IgD-negative memory B cell (primary cell): ENCODE results near the gene RPRD1B. TPM values are rescaled to one million over a fixed set of nuclear protein-coding genes. Genes with fewer than 3 reads are reported as not detected.
A peak's percentile ranks its signal among the peaks of the same experiment; 100 is the strongest.

Source experiments
- H3K27ac Mint-ChIP-seq, 3 donors: one replicate each; pipeline ENCODE4 v1.8.0; 2020 to 2022; ENCODE audit warnings: mild to moderate bottlenecking in 3 of 3, mixed read lengths in 3 of 3, moderate library complexity in 1 of 3
- H3K27me3 Mint-ChIP-seq: one replicate; pipeline ENCODE4 v1.8.0; 2021; ENCODE audit warnings: mixed read lengths
- H3K36me3 Mint-ChIP-seq: one replicate; pipeline ENCODE4 v1.8.0; 2020; ENCODE audit warnings: mild to moderate bottlenecking, mixed read lengths
- H3K4me1 Mint-ChIP-seq, 3 donors: one replicate each; pipeline ENCODE4 v1.8.0; 2020 to 2022; ENCODE audit warnings: mixed read lengths in 3 of 3, mild to moderate bottlenecking in 1 of 3
- H3K4me3 Mint-ChIP-seq, 4 donors: one replicate each; pipeline ENCODE4 v1.8.0; 2020 to 2022; ENCODE audit warnings: mild to moderate bottlenecking in 4 of 4, mixed read lengths in 4 of 4, moderate library complexity in 3 of 4
- H3K9me3 Mint-ChIP-seq, 3 donors: one replicate each; pipeline ENCODE4 v1.8.0; 2020 to 2021; ENCODE audit warnings: mixed read lengths in 3 of 3, mild to moderate bottlenecking in 1 of 3
- polyA plus RNA-seq: library from polyadenylated mRNA; unstranded; fragments of 300-500 nt; fragmentation: Illumina TruSeq; gene quantifications from one replicate; pipeline ENCODE4 v1.2.3, GENCODE V29; 2021

Gene RPRD1B
- polyA plus RNA-seq, 1 donor from 2014 or later: 4.0 TPM

DNA sequence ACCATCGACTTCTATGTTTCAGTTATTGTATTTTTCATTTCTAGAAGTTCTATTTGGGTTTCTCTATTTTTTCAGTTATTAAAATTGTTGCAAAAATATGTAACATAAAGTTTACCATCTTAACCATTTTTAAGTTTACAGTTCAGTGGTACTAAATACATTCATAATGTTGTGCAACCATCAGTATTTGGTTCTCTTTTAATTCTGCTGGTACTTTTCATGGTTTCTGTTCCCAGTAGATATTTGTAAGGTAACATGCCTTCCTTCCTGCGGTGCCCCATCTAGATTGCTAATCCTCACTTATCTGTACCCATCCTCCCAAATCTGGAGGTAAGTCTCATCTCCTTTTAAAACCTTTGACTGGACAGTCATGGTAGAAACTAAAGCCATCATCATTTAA is 83.7 kb downstream of the RPRD1B start:
- Mint-ChIP-seq H3K27ac (no peak overlapping the region), H3K4me3 (no peak overlapping the region), H3K9me3 (no peaks in the 10 kb centered on the region), H3K36me3 (no peaks in the 10 kb centered on the region), H3K4me1 (peaks cover 3 to 18% (median 12%) of the 10 kb centered on the region in 3 donors), H3K27me3 (no peaks in the 10 kb centered on the region)

DNA sequence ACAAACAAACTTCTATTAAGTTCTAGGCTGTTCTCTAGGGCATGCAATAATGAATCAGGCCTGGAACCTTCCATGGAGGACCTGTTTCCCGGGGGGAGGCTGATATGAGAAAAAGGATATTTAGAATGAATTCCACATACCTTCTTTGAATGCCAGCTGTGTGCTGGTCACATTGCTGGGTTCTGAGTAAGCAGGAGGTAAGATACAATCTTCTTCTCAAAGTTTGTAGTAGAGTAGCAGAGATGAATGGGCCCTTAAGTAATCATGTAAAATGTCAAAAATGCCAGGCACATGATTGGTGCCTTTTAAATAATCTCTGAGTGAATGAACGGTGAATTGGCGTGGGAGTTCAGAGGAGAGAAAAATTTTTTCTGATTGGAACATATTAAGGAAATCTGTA is 84.1 kb downstream of the RPRD1B start:
- no peak overlapping the region for H3K4me3 Mint-ChIP-seq
- no peaks in the 10 kb centered on the region for H3K9me3 Mint-ChIP-seq
- no peaks in the 10 kb centered on the region for H3K36me3 Mint-ChIP-seq
- no peaks in the 10 kb centered on the region for H3K27me3 Mint-ChIP-seq
- H3K4me1 Mint-ChIP-seq: peaks cover 3 to 18% (median 13%) of the 10 kb centered on the region in 3 donors
- no peak overlapping the region for H3K27ac Mint-ChIP-seq

DNA sequence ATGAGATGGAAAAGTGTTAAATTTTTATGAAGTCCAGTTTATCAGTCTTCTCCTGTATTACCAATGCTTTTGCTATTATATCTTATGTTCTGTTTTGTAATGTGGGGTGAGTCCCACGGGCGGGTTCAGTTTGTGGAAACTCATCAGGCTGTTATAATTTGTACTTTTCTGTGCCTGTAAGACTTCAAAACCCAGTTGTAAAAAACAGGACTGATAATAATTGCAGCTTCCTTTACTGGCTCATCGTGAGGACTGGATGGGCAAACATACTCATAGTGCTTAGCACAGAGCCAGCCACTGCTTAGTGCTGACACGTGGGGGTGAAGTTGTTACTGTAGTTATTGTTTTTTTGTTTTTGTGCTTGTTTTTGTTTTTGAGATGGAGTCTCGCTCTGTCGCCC is 85.9 kb downstream of the RPRD1B start:
- H3K27me3 Mint-ChIP-seq: no peaks in the 10 kb centered on the region
- H3K36me3 Mint-ChIP-seq: no peaks in the 10 kb centered on the region
- H3K9me3 Mint-ChIP-seq: no peaks in the 10 kb centered on the region
- no peak overlapping the region for H3K27ac Mint-ChIP-seq
- H3K4me1 Mint-ChIP-seq: peaks cover 3 to 14% (median 12%) of the 10 kb centered on the region in 3 donors
- no peak overlapping the region for H3K4me3 Mint-ChIP-seq

GRCh38 chr20:38120625-38120988 is 87.1 kb downstream of the RPRD1B start:
- no peaks in the 10 kb centered on the region for H3K27me3 Mint-ChIP-seq
- H3K27ac Mint-ChIP-seq: no peak overlapping the region
- no peaks in the 10 kb centered on the region for H3K36me3 Mint-ChIP-seq
- H3K4me1 Mint-ChIP-seq: peaks cover 0 to 12% (median 11%) of the 10 kb centered on the region in 3 donors
- H3K9me3 Mint-ChIP-seq: no peaks in the 10 kb centered on the region
- no peak overlapping the region for H3K4me3 Mint-ChIP-seq

DNA sequence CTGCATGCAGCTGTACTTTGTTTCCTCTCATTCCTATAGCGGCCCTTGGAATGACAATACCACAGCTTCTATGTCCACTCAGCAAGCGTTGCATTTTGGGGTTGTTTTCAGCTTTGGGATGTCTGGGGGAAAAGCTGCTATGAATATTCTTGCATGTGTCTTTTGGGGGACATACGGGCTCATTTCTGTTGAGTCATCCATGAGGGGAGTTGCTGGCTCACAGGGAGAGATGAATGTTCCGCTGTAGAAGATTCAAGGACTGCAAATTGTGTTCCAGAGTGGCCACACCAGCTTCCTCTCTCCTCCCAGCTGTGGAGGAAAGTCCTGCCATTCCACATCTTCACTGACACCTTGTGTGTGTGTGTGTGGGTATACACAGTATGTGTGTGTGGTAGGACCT is 88.2 kb downstream of the RPRD1B start:
- H3K4me3 Mint-ChIP-seq: no peak overlapping the region
- peaks cover 0 to 7% (median 6%) of the 10 kb centered on the region in 3 donors for H3K4me1 Mint-ChIP-seq
- H3K9me3 Mint-ChIP-seq: no peaks in the 10 kb centered on the region
- H3K36me3 Mint-ChIP-seq: no peaks in the 10 kb centered on the region
- no peaks in the 10 kb centered on the region for H3K27me3 Mint-ChIP-seq
- no peak overlapping the region for H3K27ac Mint-ChIP-seq

- Mint-ChIP-seq H3K27ac (no peak overlapping the region), H3K4me1 (peaks cover 0 to 2% (median 0%) of the 10 kb centered on the region in 3 donors), H3K27me3 (no peaks in the 10 kb centered on the region), H3K9me3 (no peaks in the 10 kb centered on the region), H3K4me3 (no peak overlapping the region), H3K36me3 (no peaks in the 10 kb centered on the region)
These were observed 89.6 kb downstream of the RPRD1B start for GRCh38 chr20:38123021-38123587.

DNA sequence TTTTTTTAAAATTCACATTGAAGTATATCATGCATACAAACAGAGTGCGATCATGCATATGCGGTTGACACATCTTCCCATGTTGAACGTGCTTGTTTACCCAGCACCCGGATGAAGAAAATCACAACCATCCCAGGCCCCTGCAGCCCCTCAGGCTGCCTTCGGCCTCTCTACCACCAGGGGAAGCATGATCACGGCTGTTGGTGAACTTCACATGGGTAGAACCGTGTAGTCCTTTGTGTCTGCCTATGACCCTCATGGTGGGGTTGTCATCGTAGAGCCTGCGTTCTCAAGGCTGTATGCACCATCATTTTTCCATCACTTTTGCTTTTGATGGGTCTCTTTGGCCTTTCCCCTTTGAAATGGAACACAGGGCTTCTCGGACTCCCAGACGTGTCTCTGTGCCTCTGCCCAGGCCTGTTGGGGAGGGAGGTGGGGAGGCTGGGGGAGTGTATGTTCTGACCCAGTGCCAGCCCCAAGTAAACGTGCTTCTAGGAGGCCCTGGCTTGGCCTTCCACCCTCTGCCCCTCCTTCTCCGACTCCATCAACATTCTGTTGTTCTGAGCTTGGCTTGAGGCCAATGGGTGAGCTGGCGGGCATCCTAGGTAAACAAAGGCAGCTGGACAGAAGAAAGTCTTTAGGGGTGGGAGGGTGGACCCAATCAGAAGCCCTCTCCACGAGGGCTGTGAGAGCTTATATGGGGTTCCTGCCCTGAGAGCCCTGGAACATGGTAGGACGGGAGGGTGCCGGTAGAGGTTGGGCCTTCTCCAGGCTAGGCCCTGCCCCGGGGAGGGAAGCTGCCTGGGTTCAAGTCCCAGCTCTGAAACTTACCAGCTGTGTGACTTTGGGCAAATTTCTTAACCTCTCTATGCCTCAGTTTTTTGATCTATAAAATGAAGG is 91.9 kb downstream of the RPRD1B start:
- no peak overlapping the region for H3K27ac Mint-ChIP-seq
- no peak overlapping the region for H3K4me3 Mint-ChIP-seq
- H3K27me3 Mint-ChIP-seq: no peaks in the 10 kb centered on the region
- no peaks in the 10 kb centered on the region for H3K9me3 Mint-ChIP-seq
- peaks cover 0 to 2% (median 0%) of the 10 kb centered on the region in 3 donors for H3K4me1 Mint-ChIP-seq
- no peaks in the 10 kb centered on the region for H3K36me3 Mint-ChIP-seq

- H3K27me3 Mint-ChIP-seq: no peaks in the 10 kb centered on the region
- H3K27ac Mint-ChIP-seq: no peak overlapping the region
- no peak overlapping the region for H3K4me3 Mint-ChIP-seq
These were observed 92.8 kb downstream of the RPRD1B start for GRCh38 chr20:38126146-38126921.

GRCh38 chr20:38126932-38127621 is 93.5 kb downstream of the RPRD1B start:
- Mint-ChIP-seq H3K4me1 (peaks cover 0 to 2% (median 0%) of the 10 kb centered on the region in 3 donors), H3K36me3 (peaks cover 3% of the 10 kb centered on the region), H3K4me3 (no peak overlapping the region), H3K27ac (no peak overlapping the region), H3K9me3 (no peaks in the 10 kb centered on the region), H3K27me3 (no peaks in the 10 kb centered on the region)

More at GRCh38 chr20:38126146-38126921, 92.8 kb downstream of the RPRD1B start:
- Mint-ChIP-seq H3K4me1 (peaks cover 0 to 2% (median 0%) of the 10 kb centered on the region in 3 donors), H3K9me3 (no peaks in the 10 kb centered on the region), H3K36me3 (peaks cover 3% of the 10 kb centered on the region)

DNA sequence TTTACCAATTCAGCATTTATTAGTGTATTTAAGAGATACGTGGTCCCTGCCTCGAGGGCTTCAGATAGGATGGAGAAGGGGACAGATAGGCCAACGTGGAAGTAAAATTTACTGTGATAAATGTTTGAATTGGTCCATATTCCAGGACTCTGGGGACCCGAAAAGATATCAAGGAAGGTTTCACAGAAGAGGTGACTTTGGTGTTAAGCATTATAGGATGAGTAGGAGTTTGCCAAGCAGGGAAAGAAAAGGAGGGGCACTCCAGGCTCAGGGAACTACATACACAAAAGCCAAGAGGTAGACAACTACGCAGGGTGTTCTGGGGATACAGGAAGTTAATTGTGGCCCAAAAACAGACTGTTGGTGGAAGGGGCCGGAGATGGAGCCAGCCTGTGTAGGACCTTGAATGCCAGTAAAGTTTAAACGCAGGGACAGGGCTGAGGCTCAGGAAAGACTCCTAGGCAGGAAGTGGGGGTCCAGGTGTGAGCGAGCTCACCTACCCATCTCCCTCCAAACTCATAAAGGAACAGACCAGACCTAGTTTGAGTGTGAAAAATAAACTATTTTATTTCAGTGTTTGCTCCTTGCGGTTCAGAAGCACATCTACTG is 94.5 kb downstream of the RPRD1B start:
- peaks cover 3% of the 10 kb centered on the region for H3K36me3 Mint-ChIP-seq
- no peaks in the 10 kb centered on the region for H3K9me3 Mint-ChIP-seq
- no peaks in the 10 kb centered on the region for H3K27me3 Mint-ChIP-seq
- H3K4me3 Mint-ChIP-seq: no peak overlapping the region
- no peaks in the 10 kb centered on the region for H3K4me1 Mint-ChIP-seq
- H3K27ac Mint-ChIP-seq: no peak overlapping the region

DNA sequence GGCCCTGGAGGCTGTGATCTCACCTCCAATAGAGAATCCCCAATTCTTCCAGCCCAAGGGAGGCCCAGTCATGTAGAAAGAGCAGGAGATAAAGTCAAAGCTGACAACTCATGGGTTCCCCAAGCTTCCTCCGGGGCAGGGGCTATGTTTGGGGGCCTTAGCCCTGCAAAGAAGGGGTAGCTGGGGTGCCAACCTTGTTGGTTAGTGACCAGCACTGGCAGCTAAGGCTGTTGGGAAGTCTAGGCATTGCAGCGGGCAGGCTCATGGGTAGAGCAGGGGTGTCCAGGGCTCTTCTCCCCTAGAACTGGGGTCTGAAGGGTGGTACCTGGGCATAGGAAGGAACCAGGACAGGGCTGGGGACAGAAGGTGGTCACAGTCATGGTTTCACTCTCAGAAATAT is 95.1 kb downstream of the RPRD1B start:
- Mint-ChIP-seq H3K9me3 (no peaks in the 10 kb centered on the region), H3K4me3 (no peak overlapping the region), H3K27me3 (no peaks in the 10 kb centered on the region), H3K4me1 (no peaks in the 10 kb centered on the region), H3K27ac (peak overlapping the region in 1 of 3 donors; percentile 53), H3K36me3 (peaks cover 3% of the 10 kb centered on the region)

DNA sequence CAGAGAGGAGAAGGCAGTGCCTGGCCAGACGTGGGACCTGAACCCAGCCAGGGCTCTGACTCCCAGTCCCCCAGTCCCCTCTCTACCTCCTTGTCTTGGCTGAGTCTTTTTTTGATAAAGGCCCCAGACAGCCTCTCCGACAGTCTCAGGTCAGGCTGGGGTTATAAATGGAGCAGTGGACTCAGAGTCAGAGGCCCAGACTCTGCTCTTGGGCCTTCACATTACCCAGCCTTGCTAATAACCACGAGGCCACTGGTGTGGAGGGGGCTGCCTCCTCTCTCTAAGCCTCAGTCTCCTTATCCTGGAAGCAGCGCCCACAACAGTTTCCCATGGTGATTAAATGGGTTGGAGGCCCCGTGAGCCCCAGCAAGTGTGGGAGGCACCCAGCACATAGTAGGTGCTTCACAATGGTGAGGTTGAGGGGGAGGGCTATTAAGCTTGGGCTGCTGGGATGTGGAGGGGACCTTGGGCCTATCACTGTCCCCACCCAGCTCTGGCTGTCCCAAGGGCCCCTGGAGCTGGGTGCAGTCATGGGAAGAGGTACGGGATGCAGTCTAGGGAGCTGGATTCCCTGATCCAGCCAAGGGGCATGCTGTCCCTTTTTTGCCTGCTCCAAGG is 95.8 kb downstream of the RPRD1B start:
- Mint-ChIP-seq H3K27ac (peak overlapping the region in 1 of 3 donors; percentile 53), H3K4me1 (no peaks in the 10 kb centered on the region), H3K4me3 (no peak overlapping the region), H3K27me3 (peaks cover under 1% of the 10 kb centered on the region), H3K36me3 (peaks cover 3% of the 10 kb centered on the region), H3K9me3 (no peaks in the 10 kb centered on the region)

- peaks cover 3% of the 10 kb centered on the region for H3K36me3 Mint-ChIP-seq
- H3K4me3 Mint-ChIP-seq: no peak overlapping the region
- H3K9me3 Mint-ChIP-seq: no peaks in the 10 kb centered on the region
- H3K27me3 Mint-ChIP-seq: peaks cover 3% of the 10 kb centered on the region
- no peak overlapping the region for H3K27ac Mint-ChIP-seq
- no peaks in the 10 kb centered on the region for H3K4me1 Mint-ChIP-seq
These were observed 96.5 kb downstream of the RPRD1B start for GRCh38 chr20:38129893-38130609.
